ENCODE measurements around the gene THAP4.
"Not testable (repeated sequence)": the region's sequence is repeated elsewhere in the genome, so short reads cannot be mapped to it uniquely, and the experiment has no call there.

Gene THAP4

GRCh38 chr2:241595600-241596140 is 41.3 kb downstream of the THAP4 start:
- TF ChIP-seq CTCF (conservative IDR thresholded peaks at IDR 0.05) = peak; percentile 48
- H3K27ac ChIP-seq = no peak overlapping the region

GRCh38 chr2:241593271-241593670 is 43.7 kb downstream of the THAP4 start:
- H3K27ac ChIP-seq = no peak overlapping the region
- TF ChIP-seq CTCF (conservative IDR thresholded peaks at IDR 0.05) = no peak

GRCh38 chr2:241592126-241592845 is 44.7 kb downstream of the THAP4 start:
- no peak overlapping the region for H3K27ac ChIP-seq
- no peak for TF ChIP-seq CTCF (conservative IDR thresholded peaks at IDR 0.05)

GRCh38 chr2:241590496-241591455 is 46.2 kb downstream of the THAP4 start:
- H3K27ac ChIP-seq = not testable (repeated sequence)

- not testable (repeated sequence) for H3K27ac ChIP-seq
These were observed 47.1 kb downstream of the THAP4 start for GRCh38 chr2:241589863-241590262.

GRCh38 chr2:241586564-241587264 is 50.2 kb downstream of the THAP4 start:
- TF ChIP-seq CTCF (conservative IDR thresholded peaks at IDR 0.05) = no peak

GRCh38 chr2:241584436-241584835 is 52.5 kb downstream of the THAP4 start:
- H3K27ac ChIP-seq = no peak overlapping the region
- no peak for TF ChIP-seq CTCF (conservative IDR thresholded peaks at IDR 0.05)

More at GRCh38 chr2:241586564-241587264, 50.2 kb downstream of the THAP4 start:
- H3K27ac ChIP-seq = no peak overlapping the region

- H3K27ac ChIP-seq = no peak overlapping the region
- no peak for TF ChIP-seq CTCF (conservative IDR thresholded peaks at IDR 0.05)
These were observed 54.2 kb downstream of the THAP4 start for GRCh38 chr2:241582806-241583205.

All from VCaP (cell line).